Activated CD4-positive, alpha-beta memory T cell treated with anti-CD3 and anti-CD28 coated beads, Interleukin-2, amount 10 ng/mL, durations not matched to agents 7 days and 5 days (primary cell): ENCODE results near the gene ABL2. TPM values are rescaled to one million over a fixed set of nuclear protein-coding genes. Genes with fewer than 3 reads are reported as not detected.

Source experiments
- CTCF ChIA-PET: fragments of 350-600 bp; sonication (Branson Sonifier 250); formaldehyde crosslinking; loops from one replicate; lab custom pipeline; 2021; ENCODE audit warnings: antibody characterized with exemption, inconsistent platforms; lab: Charles Lee
- POLR2A ChIA-PET: fragments of 350-600 bp; sonication (Branson Sonifier 250); formaldehyde crosslinking; loops from one replicate; lab custom pipeline; 2021; ENCODE audit warnings: antibody characterized with exemption; lab: Charles Lee
- DNase-seq: peaks from one replicate; pipeline ENCODE4 v3.0.0-alpha.2; 2020
- H3K27ac Mint-ChIP-seq: one replicate; pipeline ENCODE4 v1.8.0; 2021; ENCODE audit warnings: mild to moderate bottlenecking, mixed read lengths
- H3K27me3 Mint-ChIP-seq: one replicate; pipeline ENCODE4 v1.8.0; 2021; ENCODE audit warnings: mixed read lengths
- H3K36me3 Mint-ChIP-seq: one replicate; pipeline ENCODE4 v1.8.0; 2021; ENCODE audit warnings: low read depth, mixed read lengths
- H3K4me1 Mint-ChIP-seq: one replicate; pipeline ENCODE4 v1.8.0; 2021; ENCODE audit warnings: mixed read lengths
- H3K4me3 Mint-ChIP-seq: one replicate; pipeline ENCODE4 v1.8.0; 2021; ENCODE audit warnings: mild to moderate bottlenecking, mixed read lengths
- H3K9me3 Mint-ChIP-seq: one replicate; pipeline ENCODE4 v1.8.0; 2021; ENCODE audit warnings: mixed read lengths
- total RNA-seq, 2 experiments: library from RNA; stranded (reverse); gene quantifications; one replicate each; pipeline ENCODE4 v1.2.3, GENCODE V29; 2021

ABL2 gene
- total RNA-seq, 2 experiments from 2014 or later, result 8.6 to 9.3 TPM

DNA sequence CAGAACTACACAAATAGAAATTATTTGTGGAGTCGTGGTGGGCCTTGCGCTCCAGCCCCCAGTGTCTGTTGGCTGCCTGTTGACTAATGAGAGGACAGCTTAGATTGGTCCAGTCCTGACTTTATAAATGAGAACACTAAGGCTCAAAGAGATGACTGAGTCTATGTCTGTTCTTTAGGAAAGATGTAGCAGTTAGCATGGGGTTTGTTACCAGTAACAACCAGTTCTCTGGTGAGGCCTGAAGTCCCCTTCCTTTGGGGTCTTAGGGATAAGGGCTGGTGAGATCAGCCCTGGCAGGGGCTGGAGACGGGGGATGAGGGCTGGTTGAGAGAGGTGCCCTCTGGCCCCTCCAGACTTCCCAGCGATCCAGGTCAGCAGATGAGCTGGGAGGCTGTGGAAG, 138.6 kb downstream of the ABL2 start:
- peak overlapping the region; percentile 47 for H3K27ac Mint-ChIP-seq
- ChIA-PET POLR2A (interaction anchor here (0.7 to 4.3 kb wide), 2 partner anchors 9 to 275 kb away, joined by 3 to 25 read pairs; partner anchors contain the start of genes AXDND1 and TOR3A), CTCF (interaction anchor here (0.7 kb wide), 1 partner anchor 15 kb away, joined by 3 read pairs; no protein-coding TSS in a partner anchor)
- H3K4me1 Mint-ChIP-seq, result peaks cover 4% of the 10 kb centered on the region
- peaks cover 56% of the 10 kb centered on the region for H3K36me3 Mint-ChIP-seq
- no peaks in the 10 kb centered on the region for H3K9me3 Mint-ChIP-seq
- no peaks in the 10 kb centered on the region for H3K27me3 Mint-ChIP-seq
- no peak overlapping the region for H3K4me3 Mint-ChIP-seq
- DNase-seq, result no peak

- Mint-ChIP-seq H3K36me3 (peaks cover 54% of the 10 kb centered on the region), H3K4me3 (no peak overlapping the region), H3K27ac (no peak overlapping the region), H3K4me1 (peaks cover 4% of the 10 kb centered on the region), H3K9me3 (no peaks in the 10 kb centered on the region), H3K27me3 (no peaks in the 10 kb centered on the region)
- DNase-seq, result no peak
- CTCF ChIA-PET, result interaction anchor here (0.7 kb wide), 1 partner anchor 15 kb away, joined by 3 read pairs; no protein-coding TSS in a partner anchor
- POLR2A ChIA-PET, result interaction anchor here (0.7 kb wide), 1 partner anchor 275 kb away, joined by 3 read pairs; the partner anchor contains the start of gene AXDND1
Measured at GRCh38 chr1:179090522-179090921, 139.0 kb downstream of the ABL2 start.

- no peak for DNase-seq
- no peak overlapping the region for H3K27ac Mint-ChIP-seq
Measured at GRCh38 chr1:179089827-179090482, 139.5 kb downstream of the ABL2 start.

GRCh38 chr1:179087665-179088064, 141.8 kb downstream of the ABL2 start:
- CTCF ChIA-PET, result interaction anchor here (1.5 kb wide), 1 partner anchor 12 kb away, joined by 3 read pairs; no protein-coding TSS in a partner anchor
- H3K27ac Mint-ChIP-seq, result no peak overlapping the region
- no peaks in the 10 kb centered on the region for H3K27me3 Mint-ChIP-seq

More at GRCh38 chr1:179089827-179090482, 139.5 kb downstream of the ABL2 start:
- ChIA-PET POLR2A (interaction anchor here (0.7 kb wide), 1 partner anchor 276 kb away, joined by 3 read pairs; the partner anchor contains the start of gene AXDND1), CTCF (interaction anchor here (0.7 kb wide), 1 partner anchor 16 kb away, joined by 3 read pairs; no protein-coding TSS in a partner anchor)
- peaks cover 51% of the 10 kb centered on the region for H3K36me3 Mint-ChIP-seq
- H3K9me3 Mint-ChIP-seq, result no peaks in the 10 kb centered on the region
- no peaks in the 10 kb centered on the region for H3K27me3 Mint-ChIP-seq
- H3K4me3 Mint-ChIP-seq, result no peak overlapping the region
- peaks cover 5% of the 10 kb centered on the region for H3K4me1 Mint-ChIP-seq

GRCh38 chr1:179083533-179083932, 145.9 kb downstream of the ABL2 start:
- ChIA-PET CTCF (interaction anchor here (0.9 to 1.3 kb wide), 2 partner anchors 38 to 43 kb away, joined by 3 to 5 read pairs; no protein-coding TSS in a partner anchor), POLR2A (interaction anchor here (0.8 to 4.6 kb wide), 7 partner anchors 10 to 210 kb away, joined by 3 to 25 read pairs (median 4); partner anchors contain the start of gene SOAT1)
- H3K36me3 Mint-ChIP-seq, result peaks cover 24% of the 10 kb centered on the region
- no peaks in the 10 kb centered on the region for H3K9me3 Mint-ChIP-seq
- peak overlapping the region; percentile 94 for H3K27ac Mint-ChIP-seq
- DNase-seq, result no peak
- H3K27me3 Mint-ChIP-seq, result no peaks in the 10 kb centered on the region
- H3K4me1 Mint-ChIP-seq, result peaks cover 35% of the 10 kb centered on the region
- peak overlapping the region; percentile 98 for H3K4me3 Mint-ChIP-seq

More at GRCh38 chr1:179087665-179088064, 141.8 kb downstream of the ABL2 start:
- Mint-ChIP-seq H3K9me3 (no peaks in the 10 kb centered on the region), H3K4me3 (no peak overlapping the region), H3K4me1 (peaks cover 20% of the 10 kb centered on the region), H3K36me3 (peaks cover 41% of the 10 kb centered on the region)
- POLR2A ChIA-PET, result interaction anchor here (1.1 kb wide), 1 partner anchor 277 kb away, joined by 3 read pairs; no protein-coding TSS in a partner anchor
- DNase-seq, result no peak

- H3K36me3 Mint-ChIP-seq, result peaks cover 22% of the 10 kb centered on the region
- CTCF ChIA-PET, result interaction anchor here (0.9 to 1.9 kb wide), 5 partner anchors 38 to 732 kb away, joined by 3 to 6 read pairs (median 5); no protein-coding TSS in a partner anchor
- H3K9me3 Mint-ChIP-seq, result no peaks in the 10 kb centered on the region
- POLR2A ChIA-PET, result interaction anchor here (0.8 to 4.6 kb wide), 9 partner anchors 9 to 285 kb away, joined by 3 to 25 read pairs (median 4); partner anchors contain the start of gene SOAT1
- H3K27ac Mint-ChIP-seq, result peak overlapping the region; percentile 94
- peak overlapping the region; percentile 98 for H3K4me3 Mint-ChIP-seq
- H3K4me1 Mint-ChIP-seq, result peaks cover 35% of the 10 kb centered on the region
- no peaks in the 10 kb centered on the region for H3K27me3 Mint-ChIP-seq
- peak; percentile 40 for DNase-seq
Measured at GRCh38 chr1:179082999-179083335, 146.5 kb downstream of the ABL2 start.

DNA sequence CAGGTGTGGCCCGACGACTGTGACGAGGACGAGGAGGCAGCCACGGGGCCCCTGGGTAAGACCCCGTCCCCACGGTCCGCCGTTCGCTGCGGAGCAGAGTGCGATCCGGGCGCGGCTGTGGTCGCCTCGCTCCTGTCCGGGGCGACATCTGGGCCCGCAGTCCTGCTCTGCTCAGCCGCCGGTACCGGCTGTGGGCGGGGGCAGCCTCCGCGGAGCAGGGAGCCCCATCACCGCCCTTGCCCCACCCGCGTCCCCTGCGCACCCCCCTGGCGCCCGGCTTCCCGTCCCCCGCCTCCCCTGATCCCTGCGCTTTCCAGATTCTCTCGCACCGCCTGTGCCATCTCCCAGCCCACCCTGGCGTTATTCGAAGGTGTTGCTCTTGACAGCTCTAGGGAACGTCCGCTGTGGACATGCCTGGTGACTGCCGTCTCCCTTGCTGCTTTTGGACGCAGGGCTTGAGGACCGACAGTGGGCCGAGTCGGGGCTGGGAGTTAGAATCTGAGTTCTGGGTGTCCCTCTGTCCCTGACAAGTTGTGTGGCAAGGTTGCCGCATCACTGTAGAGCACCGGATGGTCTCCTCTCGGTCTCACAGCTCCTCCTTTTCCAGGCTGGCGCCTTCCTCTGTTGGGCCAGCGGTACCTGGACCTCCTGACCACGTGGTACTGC, 147.0 kb downstream of the ABL2 start:
- peak overlapping the region; percentile 94 for H3K27ac Mint-ChIP-seq

GRCh38 chr1:179081687-179082332, 147.7 kb downstream of the ABL2 start, which contains the start of gene TOR3A:
Gene TOR3A, plus strand, starts transcription at chr1:179082070. Its CDS starts 59 bp downstream, at chr1:179082129.
- peak within 1 kb of the TSS; percentile 94 for H3K27ac Mint-ChIP-seq
- POLR2A ChIA-PET, result interaction anchor here (0.9 to 4.6 kb wide), 12 partner anchors 11 to 284 kb away, joined by 3 to 25 read pairs (median 4); partner anchors contain the start of genes AXDND1 and SOAT1
- DNase-seq, result peak; percentile 88
- no peaks in the 10 kb centered on the region for H3K27me3 Mint-ChIP-seq
- peaks cover 21% of the 10 kb centered on the region for H3K36me3 Mint-ChIP-seq
- H3K4me1 Mint-ChIP-seq, result peaks cover 35% of the 10 kb centered on the region
- H3K9me3 Mint-ChIP-seq, result no peaks in the 10 kb centered on the region
- CTCF ChIA-PET, result interaction anchor here (0.6 to 3.7 kb wide), 10 partner anchors 39 to 733 kb away, joined by 3 to 37 read pairs (median 5); partner anchors contain the start of gene AXDND1
- H3K4me3 Mint-ChIP-seq, result peak within 1 kb of the TSS; percentile 98

More for the DNA sequence above, 147.0 kb downstream of the ABL2 start:
- Mint-ChIP-seq H3K27me3 (no peaks in the 10 kb centered on the region), H3K9me3 (no peaks in the 10 kb centered on the region), H3K36me3 (peaks cover 22% of the 10 kb centered on the region), H3K4me3 (peak overlapping the region; percentile 98), H3K4me1 (peaks cover 35% of the 10 kb centered on the region)
- POLR2A ChIA-PET, result interaction anchor here (0.8 to 4.6 kb wide), 13 partner anchors 9 to 286 kb away, joined by 3 to 25 read pairs (median 4); partner anchors contain the start of genes AXDND1 and SOAT1
- peak; percentile 38 for DNase-seq
- CTCF ChIA-PET, result interaction anchor here (0.6 to 1.9 kb wide), 6 partner anchors 39 to 733 kb away, joined by 3 to 6 read pairs (median 4); no protein-coding TSS in a partner anchor

- no peaks in the 10 kb centered on the region for H3K9me3 Mint-ChIP-seq
- H3K4me3 Mint-ChIP-seq, result peak overlapping the region; percentile 98
- H3K27me3 Mint-ChIP-seq, result no peaks in the 10 kb centered on the region
- peaks cover 17% of the 10 kb centered on the region for H3K36me3 Mint-ChIP-seq
- peaks cover 33% of the 10 kb centered on the region for H3K4me1 Mint-ChIP-seq
- peak overlapping the region; percentile 90 for H3K27ac Mint-ChIP-seq
- ChIA-PET CTCF (interaction anchor here (0.7 to 3.7 kb wide), 12 partner anchors 22 to 734 kb away, joined by 3 to 37 read pairs (median 4); partner anchors contain the start of genes AXDND1 and SOAT1), POLR2A (interaction anchor here (0.6 to 4.6 kb wide), 12 partner anchors 12 to 287 kb away, joined by 3 to 25 read pairs (median 4); partner anchors contain the start of gene AXDND1)
- no peak for DNase-seq
Measured at GRCh38 chr1:179080866-179081686, 148.4 kb downstream of the ABL2 start.

DNA sequence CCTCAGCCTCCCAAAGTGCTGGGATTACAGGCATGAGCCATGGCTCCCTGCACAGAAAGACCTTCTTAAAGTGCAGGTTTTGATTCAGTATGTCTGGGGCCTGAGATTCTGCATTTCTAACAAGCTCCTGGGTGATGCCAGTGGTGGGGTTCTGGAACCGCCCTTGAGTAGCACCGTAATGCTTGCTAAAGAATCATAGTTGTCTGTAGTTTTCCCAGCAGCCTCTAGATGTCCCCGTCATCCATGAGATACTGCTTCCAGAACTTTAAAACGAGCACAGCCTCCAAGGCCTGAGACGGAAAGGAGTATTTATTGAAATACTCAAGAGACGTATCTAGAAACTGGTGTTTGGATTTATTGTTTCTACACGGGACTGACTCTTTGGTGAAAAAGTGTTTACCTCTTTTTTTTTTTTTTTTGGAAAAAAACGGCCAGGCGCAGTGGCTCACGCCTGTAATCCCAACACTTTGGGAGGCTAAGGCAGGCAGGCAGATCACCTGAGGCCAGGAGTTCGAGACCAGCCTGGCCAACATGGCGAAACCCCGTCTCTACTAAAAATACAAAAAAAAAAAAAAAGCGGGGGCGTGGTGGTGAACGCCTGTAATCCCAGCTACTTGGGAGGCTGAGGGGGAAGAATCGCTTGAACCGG, 150.2 kb downstream of the ABL2 start:
- Mint-ChIP-seq H3K27ac (peak overlapping the region; percentile 2), H3K9me3 (no peaks in the 10 kb centered on the region), H3K4me3 (peak overlapping the region; percentile 3), H3K36me3 (peaks cover 6% of the 10 kb centered on the region), H3K4me1 (peaks cover 27% of the 10 kb centered on the region), H3K27me3 (no peaks in the 10 kb centered on the region)
- peak; percentile 61 for DNase-seq
- POLR2A ChIA-PET, result interaction anchor here (0.7 to 4.6 kb wide), 3 partner anchors 14 to 289 kb away, joined by 3 to 25 read pairs (median 5); no protein-coding TSS in a partner anchor
- CTCF ChIA-PET, result interaction anchor here (0.6 to 3.7 kb wide), 18 partner anchors 9 to 736 kb away, joined by 3 to 37 read pairs (median 4); partner anchors contain the start of genes AXDND1 and SOAT1
